Testis (tissue), 5 donors: ENCODE measurements around the gene SNAP47. TPM values are rescaled to one million over a fixed set of nuclear protein-coding genes. Genes with fewer than 3 reads are reported as not detected.
A peak's percentile ranks its signal among the peaks of the same experiment; 100 is the strongest.
"Not testable (repeated sequence)": the region's sequence is repeated elsewhere in the genome, so short reads cannot be mapped to it uniquely, and the experiment has no call there.

ENCODE experiments used
- DNase-seq: peaks from one replicate; pipeline ENCODE4 v3.0.0-alpha.2; 2019
- H3K27ac ChIP-seq, 2 donors: fragments of 200-600 bp; sonication (generic); one replicate each; pipeline ENCODE4 v1.5.1; 2019
- H3K27me3 ChIP-seq: fragments of 200-600 bp; sonication (generic); one replicate; pipeline ENCODE4 v1.5.1; 2019
- H3K36me3 ChIP-seq: fragments of 200-600 bp; sonication (generic); one replicate; pipeline ENCODE4 v1.5.1; 2017; ENCODE audit warnings: low read depth; ENCODE audit errors: missing control alignments
- H3K4me1 ChIP-seq: fragments of 200-600 bp; sonication (generic); one replicate; pipeline ENCODE4 v1.5.1; 2019
- H3K4me3 ChIP-seq, 2 donors: fragments of 200-600 bp; sonication (generic); one replicate each; pipeline ENCODE4 v1.5.1; 2017 to 2019
- H3K9me3 ChIP-seq: fragments of 200-600 bp; sonication (generic); one replicate; pipeline ENCODE4 v1.5.1; 2017
- POLR2A ChIP-seq: fragments of 450-650 bp; IDR thresholded peaks from one replicate; pipeline ENCODE4 v1.6.1; 2017; ENCODE audit warnings: antibody characterized with exemption, mild to moderate bottlenecking, moderate library complexity
- WGBS, 2 donors: methylation state at CpG; one replicate each; pipeline ENCODE4 v1.1.5; 2018; 5-methylcytosine and 5-hydroxymethylcytosine counted together
- intact Hi-C: fragments of 100-400 bp; cut with DNase I; formaldehyde crosslinking; loops from one replicate; pipeline ENCODE4 v1.15.1; 2023; ENCODE audit warnings: low total_unique reads
- long read RNA-seq, 2 donors: transcript quantifications; one replicate each; lab custom pipeline, GENCODE V29; 2026
- polyA plus RNA-seq: library from polyadenylated mRNA; stranded (reverse); fragments of 350-450 nt; fragmentation: Illumina TruSeq; extraction: RNeasy Lipid Tissue Mini Kit (QIAGEN cat#74804); gene quantifications from one replicate; pipeline ENCODE4 v1.2.3, GENCODE V29; 2014; ENCODE audit warnings: low read depth, low replicate concordance; ENCODE audit not compliant: insufficient read depth
- total RNA-seq, 2 donors: library from RNA; depleted of rRNA; stranded (reverse); fragments of >200 nt; gene quantifications; one replicate each; pipeline ENCODE4 v1.2.3, GENCODE V29; 2016
- TF ChIP-seq, protein P1 (sequence below), 3 experiments: fragments of 450-650 bp in 2 of 3; fragments of 200-600 bp in 1 of 3; sonication (generic) in 1 of 3; IDR thresholded peaks; one replicate each; pipeline ENCODE4 v1.5.1; 2016 to 2019; ENCODE audit warnings: antibody characterized with exemption in 3 of 3, mild to moderate bottlenecking in 2 of 3, moderate library complexity in 1 of 3

Gene SNAP47, protein sequence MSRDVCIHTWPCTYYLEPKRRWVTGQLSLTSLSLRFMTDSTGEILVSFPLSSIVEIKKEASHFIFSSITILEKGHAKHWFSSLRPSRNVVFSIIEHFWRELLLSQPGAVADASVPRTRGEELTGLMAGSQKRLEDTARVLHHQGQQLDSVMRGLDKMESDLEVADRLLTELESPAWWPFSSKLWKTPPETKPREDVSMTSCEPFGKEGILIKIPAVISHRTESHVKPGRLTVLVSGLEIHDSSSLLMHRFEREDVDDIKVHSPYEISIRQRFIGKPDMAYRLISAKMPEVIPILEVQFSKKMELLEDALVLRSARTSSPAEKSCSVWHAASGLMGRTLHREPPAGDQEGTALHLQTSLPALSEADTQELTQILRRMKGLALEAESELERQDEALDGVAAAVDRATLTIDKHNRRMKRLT
- total RNA-seq = 10 to 100 TPM; 77.6 to 80.3 TPM
- polyA plus RNA-seq = 72.2 TPM
- long read RNA-seq, donor 1, transcript SNAP47-202 (5 exons, 2,362 nt) = major isoform, 10 of 28 reads
- long read RNA-seq, donor 1, partial matches to known transcripts = 5 of 28 reads
- long read RNA-seq, donor 1, other reads (novel, unspliced or antisense) = 12 of 28 reads
- long read RNA-seq, donor 2, transcript SNAP47-202 (5 exons, 2,362 nt) = major isoform, 10 of 20 reads
- long read RNA-seq, donor 2, partial matches to known transcripts = 8 of 20 reads
- long read RNA-seq, donor 2, other reads (novel, unspliced or antisense) = 0 of 20 reads

DNA sequence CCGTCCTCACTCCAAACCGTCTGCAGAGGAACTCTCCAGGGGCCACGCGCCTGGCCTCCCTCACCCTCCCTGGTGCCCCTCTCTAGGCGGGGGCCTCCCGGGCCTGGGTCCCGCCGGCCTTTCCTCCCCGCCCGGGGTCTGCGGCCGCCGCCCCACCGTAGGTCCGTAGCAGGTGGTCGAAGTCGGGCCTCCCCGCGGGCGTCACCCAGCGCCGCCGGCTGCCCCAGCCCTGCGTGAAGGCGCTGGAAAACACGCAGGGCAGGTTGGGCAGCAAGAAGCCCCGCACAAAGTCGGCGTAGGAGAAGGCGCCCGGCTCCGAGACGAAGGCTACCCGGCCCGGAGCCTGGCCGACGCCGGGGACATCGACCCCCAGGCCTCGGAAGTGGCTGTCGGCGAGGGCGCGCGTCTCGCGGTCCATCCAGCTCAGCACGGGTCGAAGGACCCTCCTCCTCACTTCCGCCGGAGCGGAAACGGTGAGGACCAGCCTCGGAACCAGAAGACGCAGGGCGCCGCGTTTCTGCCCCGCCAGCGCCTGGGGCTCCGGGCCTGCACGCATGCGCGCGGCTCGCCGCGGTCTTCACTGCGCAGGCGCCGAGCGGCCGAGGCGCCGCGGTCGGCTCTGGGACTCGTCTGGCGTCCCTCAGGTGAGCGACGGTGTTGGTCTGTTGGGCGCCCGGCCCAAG, at the start of gene SNAP47, which contains the start of gene JMJD4:
TSS of gene SNAP47 (plus strand) at position 580 of the 683 bp plus-strand sequence. CDS start 12,302 bp downstream, outside the sequence.
TSS of gene JMJD4 (minus strand) at position 447 of the 683 bp plus-strand sequence. CDS start at position 418, 29 bp downstream.
- intact Hi-C loops = no loop called here
- Histone ChIP-seq H3K9me3 (no peaks in the 10 kb centered on the region), H3K27me3 (no peaks in the 10 kb centered on the region), H3K4me3 (peak within 1 kb of the TSS; percentile 74 to 98), H3K36me3 (no peaks in the 10 kb centered on the region), H3K4me1 (peaks cover 32% of the 10 kb centered on the region), H3K27ac (peak within 1 kb of the TSS; percentile 78 to 94)
- TF ChIP-seq POLR2A = peak; percentile 41
- TF ChIP-seq, protein P1, sequence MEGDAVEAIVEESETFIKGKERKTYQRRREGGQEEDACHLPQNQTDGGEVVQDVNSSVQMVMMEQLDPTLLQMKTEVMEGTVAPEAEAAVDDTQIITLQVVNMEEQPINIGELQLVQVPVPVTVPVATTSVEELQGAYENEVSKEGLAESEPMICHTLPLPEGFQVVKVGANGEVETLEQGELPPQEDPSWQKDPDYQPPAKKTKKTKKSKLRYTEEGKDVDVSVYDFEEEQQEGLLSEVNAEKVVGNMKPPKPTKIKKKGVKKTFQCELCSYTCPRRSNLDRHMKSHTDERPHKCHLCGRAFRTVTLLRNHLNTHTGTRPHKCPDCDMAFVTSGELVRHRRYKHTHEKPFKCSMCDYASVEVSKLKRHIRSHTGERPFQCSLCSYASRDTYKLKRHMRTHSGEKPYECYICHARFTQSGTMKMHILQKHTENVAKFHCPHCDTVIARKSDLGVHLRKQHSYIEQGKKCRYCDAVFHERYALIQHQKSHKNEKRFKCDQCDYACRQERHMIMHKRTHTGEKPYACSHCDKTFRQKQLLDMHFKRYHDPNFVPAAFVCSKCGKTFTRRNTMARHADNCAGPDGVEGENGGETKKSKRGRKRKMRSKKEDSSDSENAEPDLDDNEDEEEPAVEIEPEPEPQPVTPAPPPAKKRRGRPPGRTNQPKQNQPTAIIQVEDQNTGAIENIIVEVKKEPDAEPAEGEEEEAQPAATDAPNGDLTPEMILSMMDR (IDR thresholded peaks at IDR 0.05) = no peak
- peak; percentile 92 for DNase-seq
- WGBS, 2 donors = 0% methylated on average over 69 of the region's 83 CpGs; no CpG with 5 or more reads in 1 of the 2 donors

DNA sequence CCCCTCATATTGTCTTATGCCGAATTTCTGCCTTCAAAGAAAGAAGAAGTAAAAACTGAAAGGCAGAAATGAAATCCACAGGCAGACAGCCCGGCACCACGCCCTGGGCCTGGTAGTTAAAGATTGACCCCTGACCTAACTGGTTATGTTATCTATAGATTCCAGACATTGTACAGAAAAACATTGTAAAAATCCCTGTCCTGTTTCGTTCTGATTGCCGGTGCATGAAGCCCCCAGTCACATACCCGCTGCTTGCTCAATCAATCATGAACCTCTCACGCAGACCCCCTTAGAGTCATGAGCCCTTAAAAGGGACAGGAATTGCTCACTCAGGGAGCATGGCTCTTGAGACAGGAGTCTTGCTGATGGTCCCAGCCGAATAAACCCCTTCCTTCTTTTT, 49.4 kb upstream of the SNAP47 start:
- Histone ChIP-seq H3K9me3 (no peaks in the 10 kb centered on the region), H3K27me3 (no peaks in the 10 kb centered on the region), H3K4me1 (no peaks in the 10 kb centered on the region), H3K4me3 (no peak overlapping the region), H3K27ac (no peak overlapping the region), H3K36me3 (no peaks in the 10 kb centered on the region)
- DNase-seq = no peak
- intact Hi-C loops = no loop called here
- no peak for TF ChIP-seq POLR2A
- TF ChIP-seq, protein P1 (IDR thresholded peaks at IDR 0.05) = no peak
- WGBS, 2 donors = 81 to 85% methylated on average over 8 of the region's 8 CpGs

DNA sequence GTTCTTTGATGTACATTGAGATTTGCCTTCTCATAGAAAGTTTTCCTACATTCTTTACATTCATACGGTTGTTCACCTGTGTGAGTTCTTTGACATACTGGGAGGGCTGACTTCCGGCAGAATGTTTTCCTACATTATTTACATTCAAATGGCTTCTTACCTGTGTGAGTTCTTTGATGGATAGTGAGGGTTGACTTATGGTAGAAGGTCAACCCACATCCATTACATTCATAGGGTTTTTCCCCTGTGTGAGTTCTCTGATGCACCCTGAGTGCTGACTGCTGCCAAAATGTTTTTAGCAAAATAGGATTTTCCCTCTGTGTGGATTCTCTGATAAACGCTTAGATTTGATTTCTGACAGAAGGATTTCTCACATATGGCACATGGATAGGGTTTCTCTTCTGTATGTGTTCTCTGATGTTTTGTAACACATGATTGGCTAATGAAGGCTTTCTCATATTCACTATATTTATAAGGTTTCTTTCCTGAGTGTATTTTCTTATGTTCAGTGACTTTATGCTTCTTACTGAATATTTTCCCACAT, 37.8 kb upstream of the SNAP47 start:
- intact Hi-C loops = no loop called here
- Histone ChIP-seq H3K27ac (no peak overlapping the region), H3K9me3 (no peaks in the 10 kb centered on the region), H3K27me3 (no peaks in the 10 kb centered on the region), H3K36me3 (no peaks in the 10 kb centered on the region), H3K4me3 (no peak overlapping the region), H3K4me1 (no peaks in the 10 kb centered on the region)
- WGBS, 2 donors = 85 to 90% methylated on average over 3 of the region's 3 CpGs
- no peak for TF ChIP-seq POLR2A
- TF ChIP-seq, protein P1 (IDR thresholded peaks at IDR 0.05) = no peak
- no peak for DNase-seq

DNA sequence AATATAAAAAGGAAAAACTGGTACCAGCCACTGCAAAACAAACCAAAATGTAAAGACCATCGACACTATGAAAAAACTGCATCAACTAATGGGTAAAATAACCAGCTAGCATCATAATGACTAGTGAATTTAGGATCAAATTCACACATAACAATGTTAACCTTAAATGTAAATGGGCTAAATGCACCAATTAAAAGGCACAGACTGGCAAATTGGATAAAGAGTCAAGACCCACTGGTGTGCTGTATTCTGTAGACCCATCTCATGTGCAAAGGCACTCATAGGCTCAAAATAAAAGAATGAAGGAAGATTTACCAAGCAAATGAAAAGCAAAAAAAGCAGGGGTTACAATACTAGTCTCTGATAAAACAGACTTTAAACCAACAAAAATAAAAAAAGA, 33.6 kb upstream of the SNAP47 start:
- H3K27me3 ChIP-seq, H3K4me3 ChIP-seq, intact Hi-C loops, H3K36me3 ChIP-seq, H3K4me1 ChIP-seq, H3K27ac ChIP-seq, H3K9me3 ChIP-seq, DNase-seq: not testable (repeated sequence)
- WGBS, 2 donors = 96 to 97% methylated on average over 1 of the region's 1 CpG
